Loucy (cell line): Measurements from ENCODE around the gene KLHDC9.

Source experiments
- EZH2phosphoT487 ChIP-seq: fragments of 200-600 bp; IDR thresholded peaks from 2 replicates; pipeline ENCODE4 v1.6.1; 2018; ENCODE audit warnings: antibody characterized with exemption, mild to moderate bottlenecking, moderate library complexity, borderline replicate concordance
- TF ChIP-seq, protein P1 (sequence below): fragments of 200-600 bp; sonication (generic); conservative IDR thresholded peaks from 2 replicates; pipeline ENCODE4 v1.5.1; 2014; ENCODE audit warnings: mild to moderate bottlenecking, antibody characterized with exemption, low read length

DNA sequence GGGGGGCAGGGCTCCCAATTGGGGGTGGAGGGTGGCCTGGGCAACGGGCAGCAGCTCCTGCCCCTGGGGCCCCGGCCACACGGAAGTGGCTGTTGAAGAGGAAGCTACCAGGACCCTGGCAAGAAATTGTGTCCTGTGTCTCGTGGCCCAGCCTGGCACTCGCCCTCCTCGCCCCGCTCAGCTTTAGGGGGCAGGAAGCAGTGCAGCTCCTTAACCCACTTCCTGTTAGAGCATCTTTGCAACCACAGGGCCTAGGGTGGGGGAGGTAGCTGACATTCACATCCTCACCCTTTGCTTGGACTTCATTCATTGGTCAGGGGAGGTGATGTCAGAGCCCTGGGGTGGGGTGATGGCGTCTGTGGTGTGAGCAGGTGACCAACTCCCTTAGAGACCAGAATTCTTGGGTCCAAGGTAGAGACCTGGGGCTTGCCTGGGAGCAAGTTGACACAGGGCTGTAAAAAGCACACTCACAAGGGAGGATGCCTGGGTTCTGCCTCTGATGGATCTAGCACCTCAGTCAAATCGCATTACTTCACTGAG is 28.4 kb upstream of the KLHDC9 start, which contains the start of gene ARHGAP30:
- TF ChIP-seq, protein P1, sequence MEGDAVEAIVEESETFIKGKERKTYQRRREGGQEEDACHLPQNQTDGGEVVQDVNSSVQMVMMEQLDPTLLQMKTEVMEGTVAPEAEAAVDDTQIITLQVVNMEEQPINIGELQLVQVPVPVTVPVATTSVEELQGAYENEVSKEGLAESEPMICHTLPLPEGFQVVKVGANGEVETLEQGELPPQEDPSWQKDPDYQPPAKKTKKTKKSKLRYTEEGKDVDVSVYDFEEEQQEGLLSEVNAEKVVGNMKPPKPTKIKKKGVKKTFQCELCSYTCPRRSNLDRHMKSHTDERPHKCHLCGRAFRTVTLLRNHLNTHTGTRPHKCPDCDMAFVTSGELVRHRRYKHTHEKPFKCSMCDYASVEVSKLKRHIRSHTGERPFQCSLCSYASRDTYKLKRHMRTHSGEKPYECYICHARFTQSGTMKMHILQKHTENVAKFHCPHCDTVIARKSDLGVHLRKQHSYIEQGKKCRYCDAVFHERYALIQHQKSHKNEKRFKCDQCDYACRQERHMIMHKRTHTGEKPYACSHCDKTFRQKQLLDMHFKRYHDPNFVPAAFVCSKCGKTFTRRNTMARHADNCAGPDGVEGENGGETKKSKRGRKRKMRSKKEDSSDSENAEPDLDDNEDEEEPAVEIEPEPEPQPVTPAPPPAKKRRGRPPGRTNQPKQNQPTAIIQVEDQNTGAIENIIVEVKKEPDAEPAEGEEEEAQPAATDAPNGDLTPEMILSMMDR: no peak
- TF ChIP-seq EZH2phosphoT487: no peak
